Smooth muscle cell (in vitro differentiated cells): ENCODE data around the gene MAP3K2. TPM values are rescaled to one million over a fixed set of nuclear protein-coding genes. Genes with fewer than 3 reads are reported as not detected.

Experiments used
- DNase-seq: peaks from one replicate; lab custom pipeline; 2025; ENCODE audit not compliant: unreplicated experiment; lab: John Stamatoyannopoulos, UW
- H2AFZ ChIP-seq: fragments of 200-600 bp; sonication (generic); 2 replicates; pipeline ENCODE4 v1.6.0; 2016; ENCODE audit warnings: antibody characterized with exemption, low read depth, mild to moderate bottlenecking
- H3F3A ChIP-seq: fragments of 200-600 bp; sonication (generic); 2 replicates; pipeline ENCODE4 v1.6.0; 2017; ENCODE audit warnings: antibody characterized with exemption, low read depth
- H3K27ac ChIP-seq: fragments of 200-600 bp; sonication (generic); 2 replicates; pipeline ENCODE4 v1.5.1; 2016; ENCODE audit warnings: low read depth, mild to moderate bottlenecking
- H3K27me3 ChIP-seq: fragments of 200-600 bp; sonication (generic); 2 replicates; pipeline ENCODE4 v1.6.1; 2016; ENCODE audit warnings: low read depth, mild to moderate bottlenecking
- H3K36me3 ChIP-seq: fragments of 200-600 bp; sonication (generic); 2 replicates; pipeline ENCODE4 v1.5.1; 2016; ENCODE audit warnings: low read depth
- H3K4me1 ChIP-seq: fragments of 200-600 bp; sonication (generic); 2 replicates; pipeline ENCODE4 v1.5.1; 2016; ENCODE audit warnings: low read depth
- H3K4me2 ChIP-seq: fragments of 200-600 bp; sonication (generic); 2 replicates; pipeline ENCODE4 v1.6.0; 2016; ENCODE audit warnings: mild to moderate bottlenecking
- H3K4me3 ChIP-seq: fragments of 200-600 bp; sonication (generic); 2 replicates; pipeline ENCODE4 v1.5.1; 2016; ENCODE audit warnings: mild to moderate bottlenecking
- H3K79me2 ChIP-seq: fragments of 200-600 bp; sonication (generic); 2 replicates; pipeline ENCODE4 v1.6.0; 2016; ENCODE audit warnings: low read depth, mild to moderate bottlenecking
- H3K9ac ChIP-seq: fragments of 200-600 bp; sonication (generic); 2 replicates; pipeline ENCODE4 v1.6.0; 2016; ENCODE audit warnings: low read depth
- H3K9me3 ChIP-seq: fragments of 200-600 bp; sonication (generic); replicated peaks from 2 replicates; pipeline ENCODE4 v1.5.1; 2016; ENCODE audit warnings: low read depth
- H4K20me1 ChIP-seq: fragments of 200-600 bp; sonication (generic); 2 replicates; pipeline ENCODE4 v1.6.0; 2016; ENCODE audit warnings: low read depth
- WGBS: methylation state at CpG from one replicate; pipeline ENCODE4 v1.1.7; 2016; ENCODE audit warnings: low lambda C conversion rate; 5-methylcytosine and 5-hydroxymethylcytosine counted together
- polyA plus RNA-seq: library from polyadenylated mRNA; unstranded; fragments of >200 nt; fragmentation: Nextera tagmentation; extraction: Ambion mirVana; gene quantifications from 2 replicates; pipeline ENCODE4 v1.2.1, GENCODE V29; 2016
- total RNA-seq: library from RNA; depleted of rRNA; stranded (reverse); fragments of >200 nt; gene quantifications from 2 replicates; pipeline ENCODE4 v1.2.3, GENCODE V29; 2014
- TF ChIP-seq, protein P1 (sequence below): fragments of 200-600 bp; sonication (generic); IDR thresholded peaks from 2 replicates; pipeline ENCODE4 v1.5.1; 2017; ENCODE audit warnings: borderline replicate concordance, mild to moderate bottlenecking, antibody characterized with exemption; ENCODE audit not compliant: insufficient read depth, poor library complexity, severe bottlenecking

Gene MAP3K2
- total and polyA plus RNA-seq, 2 experiments from 2014 or later, result 39.2 to 46.7 TPM

GRCh38 chr2:127397568-127398238 is 9.9 kb upstream of the MAP3K2 start:
- H3K4me1 ChIP-seq, result no peaks in the 10 kb centered on the region
- H3K79me2 ChIP-seq, result no peaks in the 10 kb centered on the region
- no peaks in the 10 kb centered on the region for H3K9me3 ChIP-seq
- TF ChIP-seq, protein P1, sequence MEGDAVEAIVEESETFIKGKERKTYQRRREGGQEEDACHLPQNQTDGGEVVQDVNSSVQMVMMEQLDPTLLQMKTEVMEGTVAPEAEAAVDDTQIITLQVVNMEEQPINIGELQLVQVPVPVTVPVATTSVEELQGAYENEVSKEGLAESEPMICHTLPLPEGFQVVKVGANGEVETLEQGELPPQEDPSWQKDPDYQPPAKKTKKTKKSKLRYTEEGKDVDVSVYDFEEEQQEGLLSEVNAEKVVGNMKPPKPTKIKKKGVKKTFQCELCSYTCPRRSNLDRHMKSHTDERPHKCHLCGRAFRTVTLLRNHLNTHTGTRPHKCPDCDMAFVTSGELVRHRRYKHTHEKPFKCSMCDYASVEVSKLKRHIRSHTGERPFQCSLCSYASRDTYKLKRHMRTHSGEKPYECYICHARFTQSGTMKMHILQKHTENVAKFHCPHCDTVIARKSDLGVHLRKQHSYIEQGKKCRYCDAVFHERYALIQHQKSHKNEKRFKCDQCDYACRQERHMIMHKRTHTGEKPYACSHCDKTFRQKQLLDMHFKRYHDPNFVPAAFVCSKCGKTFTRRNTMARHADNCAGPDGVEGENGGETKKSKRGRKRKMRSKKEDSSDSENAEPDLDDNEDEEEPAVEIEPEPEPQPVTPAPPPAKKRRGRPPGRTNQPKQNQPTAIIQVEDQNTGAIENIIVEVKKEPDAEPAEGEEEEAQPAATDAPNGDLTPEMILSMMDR, result no peak
- 73% methylated on average over 9 of the region's 9 CpGs for WGBS
- H3K9ac ChIP-seq, result peak overlapping the region; percentile 45
- H3F3A ChIP-seq, result peaks cover 4% of the 10 kb centered on the region
- H3K36me3 ChIP-seq, result no peaks in the 10 kb centered on the region
- H3K4me2 ChIP-seq, result peak overlapping the region; percentile 27
- no peak overlapping the region for H3K4me3 ChIP-seq
- peak overlapping the region; percentile 38 for H2AFZ ChIP-seq
- no peaks in the 10 kb centered on the region for H4K20me1 ChIP-seq
- DNase-seq, result no peak
- no peaks in the 10 kb centered on the region for H3K27me3 ChIP-seq
- H3K27ac ChIP-seq, result peak overlapping the region; percentile 94

DNA sequence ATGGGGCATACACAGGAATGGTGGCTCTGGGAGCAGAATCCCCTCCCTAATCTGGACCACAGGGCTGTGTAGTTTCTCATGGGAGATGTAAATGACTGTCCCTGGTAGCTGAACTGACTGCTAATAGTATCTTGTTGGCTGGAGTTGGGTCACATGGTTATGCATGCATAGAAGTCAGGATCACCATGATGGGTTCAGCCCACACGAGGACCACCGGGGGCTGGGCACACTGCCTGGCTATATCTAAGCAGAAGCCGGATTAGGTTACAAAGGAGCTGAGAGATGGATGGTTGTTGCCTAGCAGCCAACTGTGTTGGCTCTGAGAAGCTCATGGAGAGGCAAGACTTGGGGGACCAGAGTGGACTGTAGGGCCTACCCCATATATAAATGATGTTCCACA is 6.7 kb upstream of the MAP3K2 start:
- no peak for DNase-seq
- WGBS, result 91% methylated on average over 3 of the region's 3 CpGs
- TF ChIP-seq, protein P1, result no peak

DNA sequence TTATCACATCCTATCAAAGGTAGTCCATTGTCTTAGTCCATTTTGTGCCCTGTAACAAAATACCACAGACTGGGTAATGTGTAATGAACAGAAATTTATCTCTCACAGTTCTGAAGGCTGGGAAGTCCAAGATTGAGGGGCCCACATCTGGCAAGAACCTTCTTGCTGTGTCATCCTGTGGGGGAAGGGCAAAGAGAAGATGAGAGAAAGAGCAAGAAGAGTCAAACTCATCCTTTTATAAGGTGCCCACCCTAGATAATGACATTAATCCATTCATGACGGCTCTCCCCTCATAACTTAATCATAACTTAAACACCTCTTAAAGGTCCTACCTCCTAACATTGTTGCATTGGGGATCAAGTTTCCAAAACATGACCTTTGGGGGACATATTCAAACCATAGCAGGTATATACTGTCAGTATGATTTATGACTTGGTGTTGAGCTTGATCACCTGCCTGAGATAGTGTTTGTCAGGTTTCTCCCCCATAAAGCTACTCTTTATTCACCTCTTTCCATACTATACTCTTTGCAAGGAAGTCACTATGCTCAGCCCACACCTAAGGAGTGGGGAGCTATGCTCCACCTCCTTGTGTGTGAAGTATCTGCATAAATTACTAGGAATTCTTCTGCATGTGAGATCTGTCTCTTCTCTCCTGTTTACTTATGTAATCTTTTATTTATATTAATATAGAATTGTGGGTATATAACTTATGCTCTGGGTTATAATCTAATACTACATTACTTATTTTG is 5.2 kb upstream of the MAP3K2 start:
- no peak overlapping the region for H3K9ac ChIP-seq
- no peaks in the 10 kb centered on the region for H3K4me1 ChIP-seq
- H3F3A ChIP-seq, result no peaks in the 10 kb centered on the region
- H2AFZ ChIP-seq, result no peak overlapping the region
- H3K4me3 ChIP-seq, result no peak overlapping the region
- no peaks in the 10 kb centered on the region for H3K79me2 ChIP-seq
- H3K4me2 ChIP-seq, result no peak overlapping the region
- no peaks in the 10 kb centered on the region for H3K36me3 ChIP-seq
- peak overlapping the region; percentile 52 for H3K27ac ChIP-seq
- no peaks in the 10 kb centered on the region for H3K9me3 ChIP-seq
- 100% methylated on average over 1 of the region's 1 CpG for WGBS
- no peak for DNase-seq
- H3K27me3 ChIP-seq, result no peaks in the 10 kb centered on the region
- TF ChIP-seq, protein P1, result no peak
- H4K20me1 ChIP-seq, result no peaks in the 10 kb centered on the region

More for the DNA sequence above, 6.7 kb upstream of the MAP3K2 start:
- no peaks in the 10 kb centered on the region for H3K27me3 ChIP-seq
- H3K36me3 ChIP-seq, result no peaks in the 10 kb centered on the region
- H3K4me1 ChIP-seq, result no peaks in the 10 kb centered on the region
- H4K20me1 ChIP-seq, result no peaks in the 10 kb centered on the region
- no peak overlapping the region for H2AFZ ChIP-seq
- no peaks in the 10 kb centered on the region for H3K9me3 ChIP-seq
- H3F3A ChIP-seq, result no peaks in the 10 kb centered on the region
- H3K27ac ChIP-seq, result no peak overlapping the region
- no peak overlapping the region for H3K4me3 ChIP-seq
- no peak overlapping the region for H3K4me2 ChIP-seq
- H3K9ac ChIP-seq, result no peak overlapping the region
- no peaks in the 10 kb centered on the region for H3K79me2 ChIP-seq
